Activated T-cell treated with anti-CD3 and anti-CD28 coated beads for 1 hour (primary cell): Measurements from ENCODE around the gene CAMTA1.
"Not testable (repeated sequence)": the region's sequence is repeated elsewhere in the genome, so short reads cannot be mapped to it uniquely, and the experiment has no call there.

Experiments
- DNase-seq: peaks from one replicate; pipeline ENCODE4 v3.0.0-alpha.2; 2020; ENCODE audit warnings: low read depth

CAMTA1 gene

GRCh38 chr1:6907676-6908434, 122.6 kb downstream of the CAMTA1 start:
- DNase-seq, result no peak

GRCh38 chr1:6909401-6909800, 124.1 kb downstream of the CAMTA1 start:
- no peak for DNase-seq

- no peak for DNase-seq
Measured at GRCh38 chr1:6909857-6910256, 124.6 kb downstream of the CAMTA1 start.

GRCh38 chr1:6911021-6911941, 126.0 kb downstream of the CAMTA1 start:
- no peak for DNase-seq

GRCh38 chr1:6911974-6912373, 126.7 kb downstream of the CAMTA1 start:
- no peak for DNase-seq

GRCh38 chr1:6912518-6912917, 127.3 kb downstream of the CAMTA1 start:
- no peak for DNase-seq

- DNase-seq, result no peak
Measured at GRCh38 chr1:6913086-6913485, 127.8 kb downstream of the CAMTA1 start.

GRCh38 chr1:6914706-6915105, 129.5 kb downstream of the CAMTA1 start:
- no peak for DNase-seq

GRCh38 chr1:6915999-6916565, 130.8 kb downstream of the CAMTA1 start:
- no peak for DNase-seq

- DNase-seq, result no peak
Measured at GRCh38 chr1:6917067-6917466, 131.8 kb downstream of the CAMTA1 start.

GRCh38 chr1:6918186-6918924, 133.1 kb downstream of the CAMTA1 start:
- no peak for DNase-seq

GRCh38 chr1:6918925-6919511, 133.8 kb downstream of the CAMTA1 start:
- no peak for DNase-seq

- DNase-seq, result not testable (repeated sequence)
Measured at GRCh38 chr1:6921506-6921905, 136.3 kb downstream of the CAMTA1 start.

- DNase-seq, result no peak
Measured at GRCh38 chr1:6922096-6922931, 137.1 kb downstream of the CAMTA1 start.

- DNase-seq, result no peak
Measured at GRCh38 chr1:6923012-6923411, 137.8 kb downstream of the CAMTA1 start.

- no peak for DNase-seq
Measured at GRCh38 chr1:6923416-6923815, 138.2 kb downstream of the CAMTA1 start.

GRCh38 chr1:6923955-6924881, 139.0 kb downstream of the CAMTA1 start:
- DNase-seq, result no peak

GRCh38 chr1:6924891-6925290, 139.6 kb downstream of the CAMTA1 start:
- no peak for DNase-seq

GRCh38 chr1:6927626-6928025, 142.4 kb downstream of the CAMTA1 start:
- no peak for DNase-seq
